ENCODE data around the gene C3orf52.

- TF ChIP-seq CTCF (IDR thresholded peaks at IDR 0.05) (no peak), EP300 (IDR thresholded peaks at IDR 0.05) (no peak)
These were observed 23.1 kb downstream of the C3orf52 start for GRCh38 chr3:112109322-112109721.

Data from upper lobe of left lung (tissue), 4 donors.